DOHH2 (cell line): ENCODE measurements around the gene SLC37A1.
"Not testable (repeated sequence)": the region's sequence is repeated elsewhere in the genome, so short reads cannot be mapped to it uniquely, and the experiment has no call there.

Experiments used
- H3F3A ChIP-seq: fragments of 200-600 bp; sonication (generic), shearing (Covaris generic); 2 replicates; pipeline ENCODE4 v1.6.0; 2016; ENCODE audit warnings: antibody characterized with exemption, mild to moderate bottlenecking; ENCODE audit not compliant: control insufficient read depth, insufficient read depth
- H3K27ac ChIP-seq: fragments of 200-600 bp; sonication (generic); 2 replicates; pipeline ENCODE4 v1.5.1; 2014; ENCODE audit warnings: low read depth, mild to moderate bottlenecking, low read length, moderate library complexity
- H3K27me3 ChIP-seq: fragments of 200-600 bp; sonication (generic); 2 replicates; pipeline ENCODE4 v1.6.1; 2014; ENCODE audit warnings: mild to moderate bottlenecking, low read length, mixed read lengths; ENCODE audit not compliant: control insufficient read depth
- H3K36me3 ChIP-seq: fragments of 200-600 bp; sonication (generic); 2 replicates; pipeline ENCODE4 v1.6.1; 2014; ENCODE audit warnings: mild to moderate bottlenecking, low read length, moderate library complexity, mixed read lengths; ENCODE audit not compliant: control insufficient read depth
- H3K4me1 ChIP-seq: fragments of 200-600 bp; sonication (generic); 2 replicates; pipeline ENCODE4 v1.6.1; 2014; ENCODE audit warnings: mild to moderate bottlenecking, low read length, mixed read lengths; ENCODE audit not compliant: control insufficient read depth
- H3K4me2 ChIP-seq: fragments of 200-600 bp; sonication (generic); 2 replicates; pipeline ENCODE4 v1.6.0; 2014; ENCODE audit warnings: mild to moderate bottlenecking, low read length, moderate library complexity
- H3K4me3 ChIP-seq: fragments of 200-600 bp; sonication (generic); 2 replicates; pipeline ENCODE4 v1.5.1; 2014; ENCODE audit warnings: mild to moderate bottlenecking, low read length, mixed read lengths
- H3K79me2 ChIP-seq: fragments of 200-600 bp; sonication (generic); 2 replicates; pipeline ENCODE4 v1.6.1; 2014; ENCODE audit warnings: mild to moderate bottlenecking, low read length, mixed read lengths; ENCODE audit not compliant: control insufficient read depth
- H3K9me2 ChIP-seq: fragments of 200-600 bp; sonication (generic); replicated peaks from 2 replicates; pipeline ENCODE4 v1.6.1; 2014; ENCODE audit warnings: mild to moderate bottlenecking, low read length, mixed read lengths; ENCODE audit not compliant: control insufficient read depth
- H3K9me3 ChIP-seq: fragments of 200-600 bp; sonication (generic); 2 replicates; pipeline ENCODE4 v1.6.1; 2014; ENCODE audit warnings: antibody characterized with exemption, low read length, mixed read lengths; ENCODE audit not compliant: control insufficient read depth, insufficient read depth
- H4K20me1 ChIP-seq: fragments of 200-600 bp; sonication (generic); 2 replicates; pipeline ENCODE4 v1.6.0; 2014; ENCODE audit warnings: low read depth, mild to moderate bottlenecking, antibody characterized with exemption, low read length, moderate library complexity; ENCODE audit not compliant: control insufficient read depth, insufficient read depth
- CTCF ChIP-seq: fragments of 200-600 bp; sonication (generic); IDR thresholded peaks from one replicate; pipeline ENCODE4 v1.5.1; 2014; ENCODE audit warnings: antibody characterized with exemption, mild to moderate bottlenecking, low read depth, low read length; ENCODE audit not compliant: poor library complexity, severe bottlenecking
- EZH2phosphoT487 ChIP-seq: fragments of 200-600 bp; sonication (generic); IDR thresholded peaks from 2 replicates; pipeline ENCODE4 v1.6.1; 2017; ENCODE audit warnings: borderline replicate concordance, mild to moderate bottlenecking, antibody characterized with exemption, low read length, moderate library complexity, mixed read lengths

Gene SLC37A1

GRCh38 chr21:42614396-42614795 lies 100.7 kb downstream of the SLC37A1 start:
- Histone ChIP-seq H3F3A (peaks cover 3% of the 10 kb centered on the region; the same call in 1 of the 2 replicates), H3K27me3 (peaks cover 10% of the 10 kb centered on the region), H3K27ac (no peak overlapping the region), H3K4me2 (no peak overlapping the region), H3K9me3 (peaks cover 10% of the 10 kb centered on the region), H3K36me3 (no peaks in the 10 kb centered on the region), H3K4me1 (peaks cover 5% of the 10 kb centered on the region), H4K20me1 (no peaks in the 10 kb centered on the region), H3K79me2 (no peaks in the 10 kb centered on the region), H3K4me3 (no peak overlapping the region), H3K9me2 (no peaks in the 10 kb centered on the region)
- TF ChIP-seq EZH2phosphoT487: no peak

- Histone ChIP-seq H3K4me1 (peaks cover 2% of the 10 kb centered on the region), H3K4me2 (no peak overlapping the region), H3K4me3 (no peak overlapping the region), H3K9me2 (no peaks in the 10 kb centered on the region), H3K9me3 (peaks cover 5% of the 10 kb centered on the region), H3K27me3 (peaks cover 12% of the 10 kb centered on the region), H4K20me1 (no peaks in the 10 kb centered on the region), H3K27ac (no peak overlapping the region), H3K36me3 (no peaks in the 10 kb centered on the region), H3F3A (peaks cover 3% of the 10 kb centered on the region; the same call in 1 of the 2 replicates), H3K79me2 (no peaks in the 10 kb centered on the region)
- no peak for TF ChIP-seq CTCF
- TF ChIP-seq EZH2phosphoT487: no peak
These were observed 101.2 kb downstream of the SLC37A1 start for GRCh38 chr21:42614811-42615351.

- not testable (repeated sequence) for H3K4me1 ChIP-seq, H3K9me2 ChIP-seq, H3F3A ChIP-seq, H3K36me3 ChIP-seq, H3K9me3 ChIP-seq, H3K79me2 ChIP-seq, H3K4me3 ChIP-seq, H3K27ac ChIP-seq, H3K4me2 ChIP-seq, H4K20me1 ChIP-seq
- H3K27me3 ChIP-seq: peaks cover 14% of the 10 kb centered on the region
These were observed 101.7 kb downstream of the SLC37A1 start for GRCh38 chr21:42615377-42615776.

- H3K27me3 ChIP-seq: peaks cover 14% of the 10 kb centered on the region
- no peaks in the 10 kb centered on the region for H3K9me2 ChIP-seq
- no peak overlapping the region for H3K27ac ChIP-seq
- no peaks in the 10 kb centered on the region for H3F3A ChIP-seq
- no peak overlapping the region for H3K4me3 ChIP-seq
- H3K36me3 ChIP-seq: no peaks in the 10 kb centered on the region
- H3K4me2 ChIP-seq: no peak overlapping the region
- H3K4me1 ChIP-seq: no peaks in the 10 kb centered on the region
- H3K79me2 ChIP-seq: no peaks in the 10 kb centered on the region
- H3K9me3 ChIP-seq: peaks cover 3% of the 10 kb centered on the region
- no peaks in the 10 kb centered on the region for H4K20me1 ChIP-seq
- no peak for TF ChIP-seq CTCF
- TF ChIP-seq EZH2phosphoT487: no peak
These were observed 102.3 kb downstream of the SLC37A1 start for GRCh38 chr21:42615924-42616323.
